Panc1 (cell line): ENCODE measurements around the gene MB21D2. TPM values are rescaled to one million over a fixed set of nuclear protein-coding genes. Genes with fewer than 3 reads are reported as not detected.

Experiments used
- ATAC-seq: fragments of 200-7000 bp; cut with Tn5 transposase; 2 replicates; pipeline ENCODE4 v1.9.1; 2020; ENCODE audit warnings: mild to moderate bottlenecking, moderate library complexity
- BruUV-seq: library from RNA; stranded (reverse); fragments of 400-500 nt; replicated peaks from 2 replicates; lab custom pipeline; 2021; lab: Mats Ljungman, UMichigan
- CTCF ChIA-PET: fragments of 300-600 bp; sonication (Branson Sonifier 250); formaldehyde crosslinking; loops from one replicate; lab custom pipeline; 2022; ENCODE audit warnings: antibody characterized with exemption; lab: Charles Lee
- POLR2A ChIA-PET: fragments of 300-600 bp; sonication (Branson Sonifier 250); formaldehyde crosslinking; loops from one replicate; lab custom pipeline; 2022; ENCODE audit warnings: antibody characterized with exemption; lab: Charles Lee
- DNase-seq: peaks from one replicate; pipeline ENCODE4 v3.0.0-alpha.2; 2010; ENCODE audit warnings: low read depth, low spot score
- H3K27ac ChIP-seq: 2 replicates; pipeline ENCODE4 v1.5.1; 2011; ENCODE audit warnings: mild to moderate bottlenecking, low read length, inconsistent platforms
- H3K27me3 ChIP-seq: fragments of 200-500 bp; sonication (Bioruptor generic); 2 replicates; pipeline ENCODE4 v1.6.0; 2014; ENCODE audit warnings: low read length, inconsistent platforms; ENCODE audit not compliant: control insufficient read depth, insufficient read depth
- H3K36me3 ChIP-seq: fragments of 200-500 bp; sonication (Bioruptor generic); 2 replicates; pipeline ENCODE4 v1.5.1; 2014; ENCODE audit warnings: inconsistent platforms, mild to moderate bottlenecking, low read length, moderate library complexity; ENCODE audit not compliant: control insufficient read depth, insufficient read depth
- H3K4me1 ChIP-seq: 2 replicates; pipeline ENCODE4 v1.5.1; 2011; ENCODE audit warnings: inconsistent platforms, mild to moderate bottlenecking, low read length, moderate library complexity; ENCODE audit not compliant: control insufficient read depth, insufficient read depth
- H3K4me3 ChIP-seq, 2 experiments: 2 replicates each; pipeline ENCODE4 v1.5.1; 2011 to 2012; ENCODE audit warnings: low read depth in 2 of 2, low read length in 2 of 2, mild to moderate bottlenecking in 2 of 2, inconsistent platforms in 1 of 2, moderate library complexity in 1 of 2
- H3K9me3 ChIP-seq: fragments of 200-500 bp; sonication (Bioruptor generic); 2 replicates; pipeline ENCODE4 v1.5.1; 2014; ENCODE audit warnings: low read depth, mild to moderate bottlenecking, inconsistent platforms, low read length, moderate library complexity; ENCODE audit not compliant: control insufficient read depth, insufficient read depth
- POLR2AphosphoS5 ChIP-seq: IDR thresholded peaks from 2 replicates; pipeline ENCODE4 v1.6.1; 2012; ENCODE audit warnings: mild to moderate bottlenecking, low read depth, low read length, moderate library complexity
- SIN3A ChIP-seq: IDR thresholded peaks from 2 replicates; pipeline ENCODE4 v1.6.1; 2012; ENCODE audit warnings: low read depth, mild to moderate bottlenecking, low read length, moderate library complexity, borderline replicate concordance; ENCODE audit not compliant: insufficient read depth
- TCF7L2 ChIP-seq: IDR thresholded peaks from 2 replicates; pipeline ENCODE4 v1.6.1; 2011; ENCODE audit warnings: mild to moderate bottlenecking, low read depth, low read length, inconsistent platforms
- in situ Hi-C: cut with HindIII; loops from 2 replicates; pipeline ENCODE4 v1.10.0; 2016; ENCODE audit warnings: low sequenced_read_pairs, low pct_unique_long_range_greater_than_20kb
- intact Hi-C: fragments of 100-400 bp; cut with micrococcal nuclease; formaldehyde crosslinking; loops from one replicate; pipeline ENCODE4 v1.10.0; 2022; ENCODE audit not compliant: unreplicated experiment
- total RNA-seq: library from RNA; stranded (reverse); gene quantifications from one replicate; pipeline ENCODE4 v1.2.1, GENCODE V29; 2021; ENCODE audit not compliant: unreplicated experiment
- TF ChIP-seq, protein P1 (sequence below): fragments of 450-650 bp; IDR thresholded peaks from 2 replicates; pipeline ENCODE4 v1.5.1; 2017; ENCODE audit warnings: mild to moderate bottlenecking
- TF ChIP-seq, protein P2 (sequence below), 2 experiments: IDR thresholded peaks; 2 replicates each; pipeline ENCODE4 v1.6.1; 2011 to 2012; ENCODE audit warnings: low read depth in 2 of 2, control low read depth in 1 of 2, low read length in 1 of 2, mild to moderate bottlenecking in 1 of 2, moderate library complexity in 1 of 2; ENCODE audit not compliant: insufficient read depth in 1 of 2

Gene MB21D2
- total RNA-seq, 1 experiment from 2014 or later: 7.8 TPM

DNA sequence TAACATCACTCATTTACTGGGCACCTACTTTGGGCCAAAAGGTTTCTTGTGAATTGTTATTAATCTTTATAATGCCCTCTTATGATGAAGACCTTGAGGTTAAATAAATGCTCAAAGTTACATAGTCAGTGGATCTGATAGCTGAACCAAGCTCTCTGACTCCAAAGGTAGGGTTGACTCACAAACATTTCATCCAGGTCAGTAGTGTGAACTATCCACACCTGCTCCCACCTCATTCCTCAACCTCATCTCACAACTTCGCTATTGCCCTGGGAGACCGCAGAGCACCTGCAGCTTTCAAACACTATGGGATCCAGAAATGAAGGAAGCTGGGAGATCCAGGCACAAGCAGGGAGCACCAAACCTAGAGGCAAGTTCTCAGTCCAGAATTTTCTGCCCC lies 96.5 kb downstream of the MB21D2 start:
- Histone ChIP-seq H3K9me3 (no peaks in the 10 kb centered on the region), H3K27me3 (no peaks in the 10 kb centered on the region), H3K27ac (no peak overlapping the region), H3K4me1 (peaks cover 31% of the 10 kb centered on the region), H3K36me3 (no peaks in the 10 kb centered on the region), H3K4me3 (no peak overlapping the region)
- CTCF ChIA-PET: interaction anchor here (0.7 kb wide), 1 partner anchor 205 kb away, joined by 3 read pairs; no protein-coding TSS in a partner anchor
- in situ Hi-C loops (no loop called here), intact Hi-C loops (no loop called here)
- no TSS peak for BruUV-seq
- ATAC-seq (no peak), DNase-seq (no peak)
- POLR2A ChIA-PET: no interaction called here
- no peak for TF ChIP-seq TCF7L2
- TF ChIP-seq, protein P1, sequence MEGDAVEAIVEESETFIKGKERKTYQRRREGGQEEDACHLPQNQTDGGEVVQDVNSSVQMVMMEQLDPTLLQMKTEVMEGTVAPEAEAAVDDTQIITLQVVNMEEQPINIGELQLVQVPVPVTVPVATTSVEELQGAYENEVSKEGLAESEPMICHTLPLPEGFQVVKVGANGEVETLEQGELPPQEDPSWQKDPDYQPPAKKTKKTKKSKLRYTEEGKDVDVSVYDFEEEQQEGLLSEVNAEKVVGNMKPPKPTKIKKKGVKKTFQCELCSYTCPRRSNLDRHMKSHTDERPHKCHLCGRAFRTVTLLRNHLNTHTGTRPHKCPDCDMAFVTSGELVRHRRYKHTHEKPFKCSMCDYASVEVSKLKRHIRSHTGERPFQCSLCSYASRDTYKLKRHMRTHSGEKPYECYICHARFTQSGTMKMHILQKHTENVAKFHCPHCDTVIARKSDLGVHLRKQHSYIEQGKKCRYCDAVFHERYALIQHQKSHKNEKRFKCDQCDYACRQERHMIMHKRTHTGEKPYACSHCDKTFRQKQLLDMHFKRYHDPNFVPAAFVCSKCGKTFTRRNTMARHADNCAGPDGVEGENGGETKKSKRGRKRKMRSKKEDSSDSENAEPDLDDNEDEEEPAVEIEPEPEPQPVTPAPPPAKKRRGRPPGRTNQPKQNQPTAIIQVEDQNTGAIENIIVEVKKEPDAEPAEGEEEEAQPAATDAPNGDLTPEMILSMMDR: no peak
- TF ChIP-seq, protein P2, sequence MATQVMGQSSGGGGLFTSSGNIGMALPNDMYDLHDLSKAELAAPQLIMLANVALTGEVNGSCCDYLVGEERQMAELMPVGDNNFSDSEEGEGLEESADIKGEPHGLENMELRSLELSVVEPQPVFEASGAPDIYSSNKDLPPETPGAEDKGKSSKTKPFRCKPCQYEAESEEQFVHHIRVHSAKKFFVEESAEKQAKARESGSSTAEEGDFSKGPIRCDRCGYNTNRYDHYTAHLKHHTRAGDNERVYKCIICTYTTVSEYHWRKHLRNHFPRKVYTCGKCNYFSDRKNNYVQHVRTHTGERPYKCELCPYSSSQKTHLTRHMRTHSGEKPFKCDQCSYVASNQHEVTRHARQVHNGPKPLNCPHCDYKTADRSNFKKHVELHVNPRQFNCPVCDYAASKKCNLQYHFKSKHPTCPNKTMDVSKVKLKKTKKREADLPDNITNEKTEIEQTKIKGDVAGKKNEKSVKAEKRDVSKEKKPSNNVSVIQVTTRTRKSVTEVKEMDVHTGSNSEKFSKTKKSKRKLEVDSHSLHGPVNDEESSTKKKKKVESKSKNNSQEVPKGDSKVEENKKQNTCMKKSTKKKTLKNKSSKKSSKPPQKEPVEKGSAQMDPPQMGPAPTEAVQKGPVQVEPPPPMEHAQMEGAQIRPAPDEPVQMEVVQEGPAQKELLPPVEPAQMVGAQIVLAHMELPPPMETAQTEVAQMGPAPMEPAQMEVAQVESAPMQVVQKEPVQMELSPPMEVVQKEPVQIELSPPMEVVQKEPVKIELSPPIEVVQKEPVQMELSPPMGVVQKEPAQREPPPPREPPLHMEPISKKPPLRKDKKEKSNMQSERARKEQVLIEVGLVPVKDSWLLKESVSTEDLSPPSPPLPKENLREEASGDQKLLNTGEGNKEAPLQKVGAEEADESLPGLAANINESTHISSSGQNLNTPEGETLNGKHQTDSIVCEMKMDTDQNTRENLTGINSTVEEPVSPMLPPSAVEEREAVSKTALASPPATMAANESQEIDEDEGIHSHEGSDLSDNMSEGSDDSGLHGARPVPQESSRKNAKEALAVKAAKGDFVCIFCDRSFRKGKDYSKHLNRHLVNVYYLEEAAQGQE (IDR thresholded peaks at IDR 0.05; ENCODE audit: insufficient read depth in 1 of 2, low read depth in 2 of 2, low read length in 1 of 2): no peak
- no peak for TF ChIP-seq SIN3A
- no peak for TF ChIP-seq POLR2AphosphoS5

DNA sequence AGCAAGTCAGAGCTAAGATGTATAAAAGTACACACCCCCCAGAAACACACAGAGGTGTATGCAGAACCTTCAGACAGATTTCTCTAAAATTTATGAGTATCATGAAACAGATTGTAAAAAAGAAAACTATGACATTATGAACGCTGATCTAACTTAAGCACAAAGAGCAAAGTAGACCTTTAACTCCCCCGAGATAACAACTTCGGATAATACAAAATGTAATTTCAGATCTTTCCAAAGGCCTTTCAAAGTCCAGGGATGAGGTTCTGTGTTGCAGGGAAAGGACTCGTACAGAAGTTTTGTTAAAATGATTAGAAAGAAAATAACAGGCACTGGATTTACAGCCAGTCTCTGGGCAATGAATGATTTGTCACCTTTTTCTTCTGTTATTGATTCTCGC lies 97.5 kb downstream of the MB21D2 start:
- H3K4me3 ChIP-seq: no peak overlapping the region
- no peaks in the 10 kb centered on the region for H3K36me3 ChIP-seq
- DNase-seq (no peak), ATAC-seq (no peak)
- no TSS peak for BruUV-seq
- intact Hi-C loops: no loop called here
- H3K9me3 ChIP-seq: no peaks in the 10 kb centered on the region
- ChIA-PET POLR2A (no interaction called here), CTCF (no interaction called here)
- peaks cover 24% of the 10 kb centered on the region for H3K4me1 ChIP-seq
- no peaks in the 10 kb centered on the region for H3K27me3 ChIP-seq
- in situ Hi-C loops: no loop called here
- TF ChIP-seq, protein P1: no peak
- TF ChIP-seq, protein P2 (IDR thresholded peaks at IDR 0.05; ENCODE audit: insufficient read depth in 1 of 2, low read depth in 2 of 2, low read length in 1 of 2): no peak
- TF ChIP-seq TCF7L2: no peak
- no peak for TF ChIP-seq SIN3A
- no peak for TF ChIP-seq POLR2AphosphoS5
- H3K27ac ChIP-seq: no peak overlapping the region
